NK-92 treated with Interleukin-12 subunit alpha and Interleukin-12 subunit beta, amount 100 ng/mL, for 24 hours (cell line): ENCODE data around the gene ETFA.
A peak's percentile ranks its signal among the peaks of the same experiment; 100 is the strongest.

Source experiments
- DNase-seq: peaks from one replicate; lab custom pipeline; 2025; lab: John Stamatoyannopoulos, UW

Gene ETFA

GRCh38 chr15:76340198-76340802, 29.0 kb upstream of the ETFA start:
- DNase-seq, result no peak

DNA sequence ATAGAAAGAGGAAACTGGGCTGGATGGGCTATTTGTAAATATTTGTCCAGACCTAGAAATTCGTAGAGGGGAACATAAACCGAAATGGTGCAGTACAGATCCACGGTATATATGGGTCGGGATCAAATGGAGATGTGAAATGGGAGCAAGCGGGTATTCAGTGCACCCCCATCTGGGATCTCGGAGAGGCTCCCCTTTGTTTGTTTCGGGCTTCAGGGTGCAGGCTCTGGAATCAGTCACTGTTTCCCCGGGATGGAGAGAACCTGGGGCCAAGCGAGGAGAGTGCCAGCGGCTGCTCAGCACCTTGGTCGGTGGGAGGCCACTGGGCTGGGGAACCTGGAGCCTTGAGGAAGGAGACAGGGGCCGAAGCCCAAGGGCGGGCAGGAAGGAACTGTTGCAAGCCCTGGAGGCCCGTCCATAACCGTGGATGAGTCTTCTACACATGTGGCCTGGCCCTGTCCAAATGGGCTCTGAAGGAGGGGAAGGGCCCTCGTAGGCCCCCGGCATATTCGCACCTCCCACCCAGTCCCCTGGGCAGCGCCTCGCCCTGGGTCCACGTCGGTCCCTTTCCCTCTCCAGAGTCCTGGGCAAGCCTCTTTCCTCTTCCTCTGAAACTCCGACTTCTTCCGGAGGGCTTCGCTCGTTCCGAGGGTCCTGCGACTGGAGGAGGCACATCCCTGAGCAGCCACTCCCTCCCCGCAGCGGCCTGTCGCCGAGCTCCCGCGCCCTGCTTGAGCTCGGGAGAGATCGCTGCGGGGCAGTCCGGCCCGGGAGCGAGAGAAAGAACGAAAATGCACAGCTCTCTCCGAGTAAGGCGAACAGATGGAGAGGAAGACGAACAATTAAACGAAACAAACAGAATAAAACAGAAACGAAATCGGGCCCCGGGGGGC, 28.3 kb upstream of the ETFA start:
- DNase-seq, result no peak

DNA sequence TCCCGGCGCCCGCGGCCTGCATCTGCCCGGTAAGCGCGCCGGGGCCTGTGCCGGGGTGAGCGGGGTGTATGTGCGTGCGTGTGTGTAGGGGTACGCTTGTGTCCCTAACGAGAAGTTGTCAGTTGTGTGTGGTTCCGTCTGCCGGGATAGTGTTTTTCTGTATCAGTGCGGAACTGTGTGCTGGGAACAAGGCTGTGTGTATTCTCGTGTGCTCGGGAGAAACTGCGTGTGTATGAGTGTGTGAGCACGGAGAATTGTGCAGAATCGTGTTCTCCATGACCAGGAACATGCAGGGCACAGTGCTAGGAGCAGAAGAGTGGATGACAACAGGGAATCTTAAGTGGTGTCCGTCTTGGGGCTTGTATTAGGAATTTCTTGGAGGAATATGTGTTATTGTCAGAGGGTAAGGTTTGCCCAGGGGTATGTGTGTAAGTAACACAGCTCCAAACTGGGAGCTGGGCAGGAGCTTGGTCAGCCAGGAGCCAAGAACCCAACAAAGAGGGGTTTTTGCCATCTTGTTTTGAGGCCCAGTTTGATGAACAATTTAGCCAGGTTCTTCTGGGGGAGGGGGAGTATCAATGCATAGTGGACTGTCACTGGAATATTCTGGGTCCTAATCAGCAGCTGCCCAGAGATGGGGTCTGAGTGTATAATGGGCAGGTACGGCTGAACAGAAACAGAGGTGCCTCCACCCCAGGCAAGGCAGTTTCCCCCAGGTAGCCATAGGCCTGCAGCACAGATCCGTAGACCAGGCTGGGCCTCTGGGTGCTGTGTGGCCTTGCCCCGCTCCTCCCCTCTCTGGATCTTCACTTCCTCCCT, 27.4 kb upstream of the ETFA start:
- DNase-seq, result no peak

- no peak for DNase-seq
Measured at GRCh38 chr15:76337696-76338485, 26.6 kb upstream of the ETFA start.

DNA sequence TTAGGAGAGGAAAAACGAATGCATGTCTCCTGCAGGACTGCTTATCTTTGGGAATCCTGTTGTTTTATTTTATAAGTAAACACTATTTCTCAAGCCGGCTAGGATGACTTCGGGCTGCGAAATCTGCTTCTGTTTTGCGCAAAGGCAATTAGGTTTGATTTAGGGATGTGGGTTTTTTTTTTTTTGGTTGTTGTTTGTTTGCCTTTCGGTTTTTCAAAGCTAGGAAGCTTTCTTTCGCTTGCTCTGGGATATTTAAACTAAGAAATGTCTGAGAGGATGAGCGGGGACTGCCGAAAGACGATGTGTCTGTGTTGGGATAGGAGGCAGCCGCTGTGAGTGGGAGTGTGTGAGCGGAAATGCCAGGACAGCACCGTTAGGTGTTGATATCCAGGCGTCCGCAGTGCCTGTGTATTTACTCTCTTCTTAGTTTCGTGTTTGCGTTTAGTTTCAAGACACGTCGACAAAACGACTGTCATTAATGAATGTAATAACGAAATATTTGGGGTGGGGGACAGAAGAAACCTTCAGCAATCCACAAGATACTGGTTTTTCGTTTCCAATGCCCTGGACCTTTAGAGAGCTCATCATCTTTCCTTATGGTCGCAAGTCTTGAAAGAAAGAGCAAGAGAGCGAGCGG, 25.9 kb upstream of the ETFA start:
- no peak for DNase-seq

GRCh38 chr15:76336254-76337058, 25.2 kb upstream of the ETFA start, which contains the start of gene ISL2:
Gene ISL2 (plus strand): TSS chr15:76336773. CDS start chr15:76336884, 111 bp downstream.
- peak; percentile 97 for DNase-seq

DNA sequence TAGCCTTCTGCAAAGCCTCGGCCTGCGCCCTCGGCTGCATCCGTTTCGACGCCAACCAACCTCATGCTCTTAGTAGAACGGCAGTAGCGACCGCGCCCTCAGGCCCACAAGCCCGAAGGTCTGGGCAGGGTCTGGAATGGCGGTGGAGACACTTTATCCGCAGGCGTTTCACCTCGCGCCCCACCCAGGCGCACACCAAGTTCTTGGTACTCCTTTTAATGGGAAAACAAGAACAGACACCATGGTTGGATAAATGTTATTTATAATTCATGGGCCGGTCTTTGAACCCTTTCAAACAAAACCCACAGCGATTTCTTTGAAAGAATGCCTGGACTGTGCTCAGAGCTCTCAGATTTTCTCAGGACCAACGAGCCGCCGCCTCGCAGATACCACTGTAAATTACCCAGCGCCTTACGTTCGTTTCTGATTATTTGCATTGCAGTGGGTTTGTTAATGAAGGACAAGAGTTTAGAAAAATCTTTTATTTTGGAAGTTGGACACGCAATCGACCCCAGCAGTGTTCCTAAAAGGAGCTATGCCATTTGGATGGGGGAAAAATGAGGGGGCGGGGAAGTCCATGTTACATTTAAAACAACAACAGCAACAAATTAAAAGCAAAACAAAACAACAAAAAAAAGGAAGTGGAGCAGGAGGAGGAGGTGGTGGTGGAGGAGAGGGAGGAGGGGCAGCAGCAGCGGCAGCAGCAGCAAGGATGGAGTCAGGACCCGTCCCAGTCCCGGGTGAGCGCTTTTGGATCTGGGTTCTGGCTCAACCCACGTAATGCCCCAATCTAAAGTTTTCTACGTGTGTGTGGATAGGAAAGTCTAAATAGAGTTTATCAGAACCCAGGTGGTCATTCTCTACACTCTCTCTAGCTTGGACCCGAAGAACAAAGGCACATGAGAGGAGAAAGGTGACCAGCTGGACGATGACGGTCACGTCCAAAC, 24.3 kb upstream of the ETFA start:
- no peak for DNase-seq

DNA sequence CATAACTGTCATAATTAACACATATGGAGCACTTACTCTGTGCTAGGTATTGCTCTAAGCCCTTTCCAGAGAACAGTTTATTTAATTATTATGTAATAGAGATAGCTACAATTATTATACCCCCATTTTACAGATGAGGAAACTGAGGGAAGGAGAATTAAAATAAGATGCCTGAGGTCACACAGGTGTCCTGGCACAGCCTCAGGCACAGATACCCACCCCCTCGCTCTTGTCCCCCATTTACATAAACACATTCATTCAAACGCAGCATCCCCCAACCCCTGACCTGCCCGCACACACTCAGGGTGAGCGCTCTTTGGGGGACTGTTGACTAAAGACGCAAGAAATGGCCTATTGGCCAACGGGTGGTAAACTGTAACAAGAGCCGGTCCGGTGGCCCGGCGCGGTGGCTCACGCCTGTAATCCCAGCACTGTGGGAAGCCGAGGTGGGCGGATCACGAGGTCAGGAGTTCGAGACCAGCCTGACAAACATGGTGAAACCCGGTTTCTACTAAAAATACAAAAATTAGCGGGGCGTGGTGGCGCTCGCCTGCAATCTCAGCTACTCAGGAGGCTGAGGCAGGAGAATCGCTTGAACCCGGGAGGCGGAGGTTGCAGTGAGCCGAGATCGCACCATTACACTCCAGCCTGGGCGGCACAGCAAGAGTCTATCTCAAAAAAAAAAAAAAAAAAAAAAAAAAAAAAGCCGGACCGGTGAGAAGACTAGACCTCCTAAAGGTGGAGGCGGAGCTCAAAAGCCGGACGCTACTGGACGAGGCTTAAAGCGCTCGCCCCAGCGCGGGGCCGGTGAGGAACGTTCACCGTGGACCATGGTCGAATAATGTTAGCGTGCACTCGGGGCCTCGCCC, 23.4 kb upstream of the ETFA start:
- no peak for DNase-seq

- no peak for DNase-seq
Measured at GRCh38 chr15:76333720-76334437, 22.6 kb upstream of the ETFA start.

GRCh38 chr15:76333309-76333708, 22.0 kb upstream of the ETFA start:
- DNase-seq, result no peak

DNA sequence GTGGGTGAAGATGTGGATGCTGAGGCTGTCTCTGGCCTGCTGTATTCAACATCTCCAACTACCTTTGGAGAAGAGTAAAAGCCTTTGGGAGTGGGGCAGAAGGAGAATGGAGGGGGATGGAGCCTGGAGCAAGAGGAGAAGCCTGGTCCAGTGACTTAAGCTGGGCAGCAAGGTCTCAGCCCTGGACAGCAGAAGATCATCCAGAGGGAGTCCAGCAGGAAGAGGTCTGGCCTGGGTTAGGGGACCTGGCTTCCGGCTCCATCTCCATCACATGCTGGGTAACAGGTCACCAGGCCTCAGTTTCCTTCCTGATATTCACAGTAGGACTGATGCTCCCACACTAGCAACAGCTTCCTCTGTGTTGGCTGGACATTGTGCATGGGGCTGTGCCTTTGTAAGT, 21.5 kb upstream of the ETFA start:
- DNase-seq, result no peak

DNA sequence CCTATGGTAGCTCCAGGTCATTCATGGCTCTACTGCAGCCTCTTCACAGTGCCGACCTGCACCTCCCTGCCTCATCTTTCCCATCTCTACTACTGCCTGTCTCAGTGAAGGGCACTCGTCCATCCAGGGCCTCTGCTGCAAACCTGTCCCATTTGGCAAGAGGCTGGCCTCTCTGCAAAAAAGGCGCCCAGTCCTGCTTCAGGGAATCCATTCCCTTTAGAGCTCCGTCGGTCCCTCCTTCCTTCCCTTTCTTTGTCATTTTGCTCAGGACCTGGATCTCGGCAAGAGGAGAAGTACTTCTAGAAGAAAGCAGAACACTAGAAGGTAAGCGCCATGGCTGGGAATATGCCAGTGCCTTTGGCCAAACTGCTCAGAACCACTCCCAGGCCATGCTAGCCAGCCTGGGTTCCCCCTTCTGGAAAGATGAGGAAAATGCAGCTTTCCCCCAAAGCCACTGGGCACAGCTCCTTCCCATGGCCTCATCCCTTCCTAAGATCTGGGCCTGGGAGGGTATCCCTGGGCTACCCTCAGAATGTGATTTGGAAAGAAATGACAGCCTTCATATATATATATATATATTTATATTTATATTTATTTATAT, 18.9 kb upstream of the ETFA start:
- no peak for DNase-seq

DNA sequence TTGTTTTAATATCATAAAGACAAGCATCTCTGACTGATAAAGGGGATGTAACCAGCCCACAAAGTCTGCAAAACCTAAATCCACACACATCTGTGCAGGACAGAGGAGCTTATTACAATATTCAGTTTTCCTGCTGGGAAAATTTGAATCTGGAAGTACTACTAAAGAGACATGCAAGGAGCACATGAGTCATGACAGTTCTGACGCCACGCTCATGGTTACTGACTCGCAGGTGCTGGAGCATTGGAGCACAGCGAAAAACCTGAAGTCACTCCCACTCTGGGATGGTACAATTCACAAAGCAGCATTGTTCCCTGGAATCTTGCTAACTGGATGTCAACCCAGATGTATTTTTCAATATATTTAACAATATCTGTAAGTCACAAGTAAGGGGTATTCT, 17.7 kb upstream of the ETFA start:
- no peak for DNase-seq

GRCh38 chr15:76328106-76328696, 16.9 kb upstream of the ETFA start:
- no peak for DNase-seq

DNA sequence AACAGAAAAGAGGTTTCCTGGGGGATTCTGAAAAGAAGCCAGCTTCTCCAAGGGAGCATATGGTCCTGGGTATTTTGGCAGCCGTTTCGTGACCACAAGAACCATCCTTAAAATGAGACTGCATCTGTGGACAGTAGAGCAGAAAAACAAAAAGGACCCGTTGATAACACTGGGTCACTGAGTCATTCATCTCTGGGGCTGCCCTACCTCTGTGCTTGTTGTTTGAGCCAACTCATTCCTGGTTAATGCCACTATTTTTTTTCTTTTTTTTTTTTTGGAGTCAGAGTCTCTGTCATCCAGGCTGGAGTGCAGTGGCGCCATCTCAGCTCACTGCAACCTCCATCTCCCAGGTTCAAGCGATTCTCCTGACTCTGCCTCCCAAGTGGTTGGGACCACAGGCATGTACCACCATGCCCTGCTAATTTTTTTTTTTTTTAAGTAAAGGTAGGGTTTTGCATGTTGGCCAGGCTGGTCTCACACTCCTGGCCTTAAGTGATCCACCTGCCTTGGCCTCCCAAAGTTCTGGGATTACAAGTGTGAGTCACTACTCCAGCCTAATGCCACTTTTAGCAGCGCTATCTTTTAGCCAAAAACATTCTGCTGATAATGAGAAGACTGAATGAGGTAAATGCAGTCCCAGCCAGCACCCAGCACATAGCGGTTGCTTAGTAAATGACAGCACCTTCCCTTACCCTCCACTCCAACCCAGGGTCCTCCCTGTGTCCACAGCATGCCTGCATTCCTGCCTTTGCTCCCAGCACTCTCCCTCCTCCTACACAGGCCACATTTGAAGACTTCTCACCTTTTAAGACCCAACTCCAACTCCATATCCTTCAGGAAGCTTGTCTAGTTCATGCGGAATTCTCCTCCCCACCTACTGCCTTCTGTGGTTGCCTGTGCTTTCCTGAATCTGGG, 16.2 kb upstream of the ETFA start:
- DNase-seq, result no peak

- no peak for DNase-seq
Measured at GRCh38 chr15:76325704-76326103, 14.4 kb upstream of the ETFA start.
